Left ventricle myocardium inferior (tissue), 1 donor: ENCODE measurements around the gene RGMA. TPM values are rescaled to one million over a fixed set of nuclear protein-coding genes. Genes with fewer than 3 reads are reported as not detected.

ENCODE experiments used
- DNase-seq: peaks from one replicate; pipeline ENCODE4 v3.0.0-alpha.2; 2020
- H3K27ac ChIP-seq: fragments of 200-600 bp; replicated peaks from 2 replicates; pipeline ENCODE4 v1.8.0; 2021
- H3K27me3 ChIP-seq: fragments of 200-600 bp; 2 replicates; pipeline ENCODE4 v1.8.0; 2021; ENCODE audit warnings: low read depth
- H3K36me3 ChIP-seq: fragments of 200-600 bp; 2 replicates; pipeline ENCODE4 v1.8.0; 2021
- H3K4me1 ChIP-seq: fragments of 200-600 bp; 2 replicates; pipeline ENCODE4 v1.8.0; 2021
- H3K4me3 ChIP-seq: fragments of 200-600 bp; 2 replicates; pipeline ENCODE4 v1.8.0; 2021; ENCODE audit warnings: mild to moderate bottlenecking, moderate library complexity
- H3K9me3 ChIP-seq: fragments of 200-600 bp; replicated peaks from 2 replicates; pipeline ENCODE4 v1.8.0; 2021
- intact Hi-C: fragments of 100-400 bp; cut with micrococcal nuclease; formaldehyde crosslinking; loops from one replicate; pipeline ENCODE4 v1.11.0; 2022
- total RNA-seq: library from RNA; stranded (reverse); fragmentation: NEBNext Ultra II Directional; extraction: Animal tissue kit (Norgen Biotek cat#: 25700); gene quantifications from one replicate; pipeline ENCODE4 v1.2.1, GENCODE V29; 2021
- TF ChIP-seq, protein P1 (sequence below): fragments of 200-600 bp; IDR thresholded peaks from 2 replicates; pipeline ENCODE4 v1.8.0; 2021; ENCODE audit warnings: antibody characterized with exemption, mild to moderate bottlenecking, borderline replicate concordance
- donor health status: DM: no; HTN: yes; CAD: no; lungs with severe emphysema.

The RGMA gene
- total RNA-seq, 1 donor from 2014 or later = 16.9 TPM

DNA sequence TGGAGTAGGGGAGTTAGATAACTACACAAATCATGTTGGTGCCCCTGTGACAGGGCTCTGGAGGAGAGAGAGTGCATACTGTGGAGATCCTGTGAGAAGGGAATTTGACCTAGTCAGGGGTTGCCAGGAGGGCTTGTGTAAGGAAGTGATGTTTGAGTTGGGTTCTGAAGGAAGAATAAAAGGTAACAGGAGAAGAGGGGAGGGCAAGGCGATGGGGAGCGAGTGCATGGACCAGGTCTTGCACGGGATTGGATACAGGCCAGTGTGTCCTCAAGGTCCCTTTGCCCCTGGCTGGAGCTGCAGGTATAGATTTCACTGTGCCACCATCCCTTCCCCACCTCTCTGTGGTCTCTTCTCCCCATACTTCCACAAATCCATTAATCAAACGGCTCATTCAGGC is 83.9 kb downstream of the RGMA start:
- Histone ChIP-seq H3K9me3 (no peaks in the 10 kb centered on the region), H3K36me3 (peaks cover 98% of the 10 kb centered on the region), H3K27me3 (no peaks in the 10 kb centered on the region), H3K27ac (no peak overlapping the region), H3K4me1 (no peaks in the 10 kb centered on the region), H3K4me3 (no peak overlapping the region)
- TF ChIP-seq, protein P1, sequence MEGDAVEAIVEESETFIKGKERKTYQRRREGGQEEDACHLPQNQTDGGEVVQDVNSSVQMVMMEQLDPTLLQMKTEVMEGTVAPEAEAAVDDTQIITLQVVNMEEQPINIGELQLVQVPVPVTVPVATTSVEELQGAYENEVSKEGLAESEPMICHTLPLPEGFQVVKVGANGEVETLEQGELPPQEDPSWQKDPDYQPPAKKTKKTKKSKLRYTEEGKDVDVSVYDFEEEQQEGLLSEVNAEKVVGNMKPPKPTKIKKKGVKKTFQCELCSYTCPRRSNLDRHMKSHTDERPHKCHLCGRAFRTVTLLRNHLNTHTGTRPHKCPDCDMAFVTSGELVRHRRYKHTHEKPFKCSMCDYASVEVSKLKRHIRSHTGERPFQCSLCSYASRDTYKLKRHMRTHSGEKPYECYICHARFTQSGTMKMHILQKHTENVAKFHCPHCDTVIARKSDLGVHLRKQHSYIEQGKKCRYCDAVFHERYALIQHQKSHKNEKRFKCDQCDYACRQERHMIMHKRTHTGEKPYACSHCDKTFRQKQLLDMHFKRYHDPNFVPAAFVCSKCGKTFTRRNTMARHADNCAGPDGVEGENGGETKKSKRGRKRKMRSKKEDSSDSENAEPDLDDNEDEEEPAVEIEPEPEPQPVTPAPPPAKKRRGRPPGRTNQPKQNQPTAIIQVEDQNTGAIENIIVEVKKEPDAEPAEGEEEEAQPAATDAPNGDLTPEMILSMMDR = no peak
- DNase-seq = no peak
- intact Hi-C loops = no loop called here

DNA sequence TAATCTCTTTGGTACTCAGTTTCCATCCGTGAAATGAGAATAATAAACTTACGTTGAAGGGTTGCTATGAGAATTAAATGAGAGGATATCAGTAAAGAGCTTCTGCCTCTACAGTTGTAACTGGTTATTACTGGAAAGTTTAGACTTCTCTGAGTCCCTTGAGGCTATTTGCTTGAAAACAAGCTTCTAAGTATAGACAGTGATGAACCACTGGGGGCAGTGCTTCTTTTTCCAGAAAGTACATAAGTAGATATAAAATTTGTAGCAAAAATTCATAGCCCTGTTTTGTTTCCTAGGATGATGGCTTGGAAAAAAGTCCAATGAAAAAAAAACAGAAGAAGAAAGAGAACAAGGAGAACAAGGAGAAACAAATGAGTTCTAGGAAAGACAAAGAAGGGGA is 87.1 kb downstream of the RGMA start:
- Histone ChIP-seq H3K4me3 (no peak overlapping the region), H3K27ac (no peak overlapping the region), H3K36me3 (peaks cover 100% of the 10 kb centered on the region), H3K4me1 (no peaks in the 10 kb centered on the region), H3K27me3 (no peaks in the 10 kb centered on the region), H3K9me3 (no peaks in the 10 kb centered on the region)
- intact Hi-C loops = no loop called here
- DNase-seq = no peak
- TF ChIP-seq, protein P1 = peak; percentile 35

DNA sequence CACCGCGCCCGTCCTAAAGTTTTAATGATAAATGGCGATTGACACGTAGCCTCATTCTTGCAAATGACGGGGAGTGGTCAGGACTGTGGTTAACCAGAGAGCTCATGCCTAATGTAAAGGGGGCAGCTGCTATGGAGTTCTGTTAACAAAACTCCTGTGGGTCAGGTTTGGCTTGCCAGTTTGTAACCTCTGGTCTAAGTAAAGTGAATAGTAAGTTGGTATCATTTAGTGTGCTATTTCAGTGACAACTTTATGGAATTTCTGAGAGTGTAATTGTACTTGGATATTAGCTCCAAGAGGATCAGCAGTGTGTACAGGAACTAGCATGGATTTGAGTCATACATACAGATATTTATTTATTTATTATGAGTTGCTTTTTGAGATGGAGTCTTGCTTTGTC is 87.9 kb downstream of the RGMA start:
- H3K4me3 ChIP-seq = no peak overlapping the region
- TF ChIP-seq, protein P1 = no peak
- H3K27me3 ChIP-seq = no peaks in the 10 kb centered on the region
- peaks cover 100% of the 10 kb centered on the region for H3K36me3 ChIP-seq
- no peak for DNase-seq
- intact Hi-C loops = no loop called here
- H3K4me1 ChIP-seq = no peaks in the 10 kb centered on the region
- no peak overlapping the region for H3K27ac ChIP-seq
- H3K9me3 ChIP-seq = no peaks in the 10 kb centered on the region

DNA sequence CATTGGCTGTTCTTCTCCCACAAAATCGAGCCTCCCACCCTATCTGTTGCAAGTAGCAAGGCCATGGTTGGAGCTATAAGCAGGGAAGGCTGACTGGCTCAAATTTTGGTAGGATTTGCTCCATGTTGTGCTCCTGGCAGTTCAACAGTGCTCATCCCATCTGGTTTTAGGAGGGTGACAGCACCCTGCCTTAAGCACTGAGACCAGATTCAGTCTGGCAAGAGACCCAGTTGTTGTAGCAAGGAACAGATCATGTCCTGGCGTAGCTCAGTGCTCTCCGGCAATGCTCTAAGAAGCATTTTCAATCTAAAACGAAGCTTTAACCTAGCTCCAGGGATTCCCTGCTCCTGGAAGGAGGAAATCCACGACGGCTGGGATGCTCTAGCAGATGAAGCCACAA is 91.2 kb downstream of the RGMA start:
- Histone ChIP-seq H3K9me3 (no peaks in the 10 kb centered on the region), H3K36me3 (peaks cover 96% of the 10 kb centered on the region), H3K4me1 (peaks cover 3% of the 10 kb centered on the region), H3K27ac (no peak overlapping the region), H3K4me3 (no peak overlapping the region), H3K27me3 (no peaks in the 10 kb centered on the region)
- TF ChIP-seq, protein P1 = no peak
- intact Hi-C loops = no loop called here
- no peak for DNase-seq

DNA sequence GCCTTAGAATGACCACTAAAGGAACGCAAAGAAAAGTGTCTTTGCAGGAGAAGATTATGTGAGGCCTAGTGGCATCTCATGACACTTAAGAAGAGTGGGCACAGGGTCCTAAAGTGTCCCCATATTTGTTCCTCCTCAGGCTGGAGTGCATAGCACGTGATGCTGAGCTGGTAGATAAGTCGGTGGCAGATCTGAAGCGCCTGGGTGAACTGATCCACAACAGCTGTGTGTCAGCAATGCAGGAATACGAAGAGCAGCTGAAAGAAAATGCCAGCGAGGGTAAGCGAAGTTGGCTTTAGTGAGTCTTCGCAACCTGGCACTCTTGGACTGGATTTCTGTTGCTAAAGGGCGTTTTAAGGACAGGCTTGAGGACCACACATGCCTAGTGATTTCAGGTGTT is 96.3 kb downstream of the RGMA start:
- Histone ChIP-seq H3K27ac (peak overlapping the region; percentile 52), H3K36me3 (peaks cover 95% of the 10 kb centered on the region), H3K4me3 (no peak overlapping the region), H3K27me3 (no peaks in the 10 kb centered on the region), H3K4me1 (peaks cover 12% of the 10 kb centered on the region), H3K9me3 (no peaks in the 10 kb centered on the region)
- DNase-seq = no peak
- TF ChIP-seq, protein P1 = no peak
- intact Hi-C loops = no loop called here

DNA sequence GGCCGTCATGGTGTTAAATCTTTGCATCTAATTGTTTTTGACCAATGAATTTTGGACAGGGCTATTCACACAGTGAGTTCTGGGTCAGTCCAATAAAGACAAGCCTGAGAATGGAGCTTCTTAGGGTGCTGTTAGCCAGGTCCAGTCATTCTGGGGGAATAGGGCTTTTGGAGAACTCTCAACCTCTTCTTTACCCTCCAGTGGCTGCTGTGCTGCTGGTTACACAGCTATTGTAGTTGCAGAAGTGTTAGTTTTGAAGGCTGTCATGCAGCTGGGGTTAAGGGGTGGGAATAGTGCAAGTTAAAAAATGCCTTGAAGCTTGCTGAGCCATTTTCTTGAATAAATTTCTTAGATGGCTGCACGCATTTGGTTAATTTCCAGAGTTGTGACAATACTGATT is 99.0 kb downstream of the RGMA start:
- no peak for DNase-seq
- no peak overlapping the region for H3K27ac ChIP-seq
- no peak overlapping the region for H3K4me3 ChIP-seq
- peaks cover 96% of the 10 kb centered on the region for H3K36me3 ChIP-seq
- no peaks in the 10 kb centered on the region for H3K9me3 ChIP-seq
- TF ChIP-seq, protein P1 = no peak
- intact Hi-C loops = no loop called here
- no peaks in the 10 kb centered on the region for H3K27me3 ChIP-seq
- peaks cover 12% of the 10 kb centered on the region for H3K4me1 ChIP-seq
